ENCODE data around the gene MAP2K7. TPM values are rescaled to one million over a fixed set of nuclear protein-coding genes. Genes with fewer than 3 reads are reported as not detected.

MAP2K7 gene
- polyA plus RNA-seq, 1 experiment: 5.6 TPM

- CTCF ChIA-PET: interaction anchor here (2.0 to 2.2 kb wide), 2 partner anchors 8 to 84 kb away, joined by 7 to 11 read pairs; no protein-coding TSS in a partner anchor
- H3K27ac ChIP-seq (ENCODE audit: low read depth, low read length): no peak overlapping the region
These were observed 42.7 kb upstream of the MAP2K7 start for GRCh38 chr19:7860714-7861618.

DNA sequence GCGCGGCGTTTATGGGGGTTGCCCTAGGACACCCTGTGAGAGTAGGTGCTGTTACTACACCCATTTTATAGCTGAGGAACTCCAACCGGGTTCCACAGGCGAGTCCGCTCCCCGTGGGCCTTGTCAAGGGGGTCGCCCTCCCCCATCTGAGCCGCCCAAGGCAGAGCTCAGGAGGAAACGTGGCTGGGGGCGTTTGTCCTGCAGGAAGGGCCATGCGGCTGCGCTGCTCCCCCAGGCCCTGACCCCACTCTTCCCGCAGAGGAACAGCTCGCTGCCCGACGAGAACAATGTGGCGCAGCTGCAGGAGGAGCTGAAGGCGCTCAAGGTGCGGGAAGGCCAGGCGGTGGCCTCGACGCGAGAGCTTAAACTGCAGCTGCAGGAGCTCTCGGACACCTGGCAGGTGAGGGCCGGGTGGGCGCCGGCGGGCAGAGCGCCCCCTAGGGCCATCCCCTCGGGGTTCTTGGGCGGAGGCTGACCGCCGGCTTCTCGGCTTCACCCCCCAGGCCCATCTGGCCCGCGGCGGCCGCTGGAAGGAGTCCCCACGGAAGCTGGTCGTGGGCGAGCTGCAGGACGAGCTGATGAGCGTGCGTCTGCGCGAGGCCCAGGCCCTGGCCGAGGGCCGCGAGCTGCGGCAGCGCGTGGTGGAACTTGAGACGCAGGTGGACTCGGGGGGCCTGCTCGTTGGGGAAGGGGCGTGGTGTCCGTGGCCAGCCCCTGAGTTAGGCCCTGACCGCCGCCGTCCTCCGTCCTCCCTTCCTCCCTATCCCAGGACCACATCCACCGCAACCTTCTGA, 41.9 kb upstream of the MAP2K7 start:
- no peak overlapping the region for H3K27ac ChIP-seq (ENCODE audit: low read depth, low read length)

More at GRCh38 chr19:7860714-7861618, 42.7 kb upstream of the MAP2K7 start:
- H3K27me3 ChIP-seq (ENCODE audit: control insufficient read depth, insufficient read depth, low read length): peaks cover 5% of the 10 kb centered on the region
- POLR2A ChIA-PET: interaction anchor here (1.0 kb wide), 1 partner anchor 43 kb away, joined by 4 read pairs; no protein-coding TSS in a partner anchor
- H3K9me3 ChIP-seq (ENCODE audit: control insufficient read depth, insufficient read depth, low read length): no peaks in the 10 kb centered on the region; the same call in 1 of the 2 replicates
- TF ChIP-seq CTCF (IDR thresholded peaks at IDR 0.05; ENCODE audit: low read depth, low read length): no peak
- H3K4me3 ChIP-seq (ENCODE audit: low read depth, low read length): no peak overlapping the region
- DNase-seq (ENCODE audit: low read depth, low spot score): no peak

DNA sequence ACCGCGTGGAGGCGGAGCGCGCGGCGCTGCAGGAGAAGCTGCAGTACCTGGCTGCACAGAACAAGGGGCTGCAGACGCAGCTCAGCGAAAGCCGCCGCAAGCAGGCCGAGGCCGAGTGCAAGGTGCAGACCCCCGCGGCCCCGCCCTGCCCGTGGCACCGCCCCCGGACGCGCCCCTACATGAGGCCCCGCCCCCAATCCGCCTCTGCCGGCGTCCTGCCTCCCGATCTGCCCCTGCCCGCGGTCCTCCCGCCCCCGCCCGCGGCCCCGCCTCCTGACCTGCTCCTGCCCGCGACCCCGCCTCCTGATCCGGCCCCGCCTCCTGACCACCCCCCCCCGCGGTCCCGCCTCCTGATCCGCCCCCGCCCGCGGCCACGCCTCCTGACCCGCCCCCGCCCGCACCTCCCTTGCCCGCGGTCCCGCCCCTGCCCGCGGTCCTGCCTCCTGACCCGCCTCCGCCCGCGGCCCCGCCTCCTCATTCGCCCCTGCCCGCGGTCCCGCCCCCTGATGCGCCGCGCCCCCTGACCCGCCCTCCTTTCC, 41.2 kb upstream of the MAP2K7 start:
- no peak for TF ChIP-seq CTCF (IDR thresholded peaks at IDR 0.05; ENCODE audit: low read depth, low read length)
- POLR2A ChIA-PET: no interaction called here
- peaks cover 8% of the 10 kb centered on the region for H3K27me3 ChIP-seq (ENCODE audit: control insufficient read depth, insufficient read depth, low read length)
- H3K27ac ChIP-seq (ENCODE audit: low read depth, low read length): no peak overlapping the region
- DNase-seq (ENCODE audit: low read depth, low spot score): no peak
- no peak overlapping the region for H3K4me3 ChIP-seq (ENCODE audit: low read depth, low read length)
- H3K9me3 ChIP-seq (ENCODE audit: control insufficient read depth, insufficient read depth, low read length): no peaks in the 10 kb centered on the region; the same call in 1 of the 2 replicates
- CTCF ChIA-PET: interaction anchor here (0.5 to 2.2 kb wide), 3 partner anchors 9 to 760 kb away, joined by 3 to 11 read pairs (median 7); no protein-coding TSS in a partner anchor

More for the DNA sequence above, 41.9 kb upstream of the MAP2K7 start:
- Histone ChIP-seq H3K4me3 (ENCODE audit: low read depth, low read length) (no peak overlapping the region), H3K9me3 (ENCODE audit: control insufficient read depth, insufficient read depth, low read length) (no peaks in the 10 kb centered on the region; the same call in 1 of the 2 replicates), H3K27me3 (ENCODE audit: control insufficient read depth, insufficient read depth, low read length) (peaks cover 5% of the 10 kb centered on the region)
- no peak for TF ChIP-seq CTCF (IDR thresholded peaks at IDR 0.05; ENCODE audit: low read depth, low read length)
- ChIA-PET POLR2A (no interaction called here), CTCF (interaction anchor here (2.0 to 2.2 kb wide), 2 partner anchors 9 to 83 kb away, joined by 7 to 11 read pairs; no protein-coding TSS in a partner anchor)
- DNase-seq (ENCODE audit: low read depth, low spot score): no peak

DNA sequence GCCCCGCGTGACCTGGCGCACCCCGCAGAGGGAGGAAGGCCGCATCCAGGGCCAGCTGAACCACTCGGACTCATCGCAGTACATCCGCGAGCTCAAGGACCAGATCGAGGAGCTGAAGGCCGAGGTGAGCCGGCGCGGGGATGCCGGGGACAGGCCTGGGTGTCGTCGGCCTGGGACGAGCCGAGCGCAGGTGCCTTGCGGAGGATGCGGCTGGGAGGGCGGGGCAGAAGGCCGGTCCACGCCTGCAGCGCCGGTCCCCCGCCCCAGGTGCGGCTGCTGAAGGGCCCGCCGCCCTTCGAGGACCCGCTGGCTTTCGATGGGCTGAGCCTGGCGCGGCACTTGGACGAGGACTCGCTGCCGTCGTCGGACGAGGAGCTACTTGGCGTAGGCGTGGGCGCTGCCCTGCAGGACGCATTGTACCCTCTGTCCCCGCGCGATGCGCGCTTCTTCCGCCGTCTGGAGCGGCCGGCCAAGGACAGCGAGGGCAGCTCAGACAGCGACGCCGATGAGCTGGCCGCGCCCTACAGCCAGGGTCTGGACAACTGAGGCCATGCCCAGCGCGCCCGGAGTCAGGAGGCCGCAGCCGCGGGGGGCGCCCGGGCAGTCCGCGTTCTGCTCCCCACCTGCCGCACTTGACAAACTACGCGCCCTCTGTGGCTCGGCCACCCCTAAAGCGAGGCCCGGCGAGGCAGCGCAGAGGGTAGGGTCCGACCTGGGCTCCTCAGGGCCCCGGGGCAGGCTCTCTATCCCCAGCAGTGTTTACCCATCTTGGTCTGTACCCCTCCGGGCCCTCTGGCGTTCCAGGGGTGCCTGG, 40.3 kb upstream of the MAP2K7 start:
- H3K4me3 ChIP-seq (ENCODE audit: low read depth, low read length): no peak overlapping the region
- CTCF ChIA-PET: interaction anchor here (0.7 kb wide), 1 partner anchor 11 kb away, joined by 3 read pairs; no protein-coding TSS in a partner anchor

More for the DNA sequence above, 40.3 kb upstream of the MAP2K7 start:
- Histone ChIP-seq H3K9me3 (ENCODE audit: control insufficient read depth, insufficient read depth, low read length) (no peaks in the 10 kb centered on the region; the same call in 1 of the 2 replicates), H3K27me3 (ENCODE audit: control insufficient read depth, insufficient read depth, low read length) (peaks cover 8% of the 10 kb centered on the region), H3K27ac (ENCODE audit: low read depth, low read length) (no peak overlapping the region)
- no peak for TF ChIP-seq CTCF (IDR thresholded peaks at IDR 0.05; ENCODE audit: low read depth, low read length)
- POLR2A ChIA-PET: interaction anchor here (0.6 kb wide), 1 partner anchor 639 kb away, joined by 3 read pairs; the partner anchor contains the start of gene PRAM1
- DNase-seq (ENCODE audit: low read depth, low spot score): no peak
